Neural progenitor cell (in vitro differentiated cells): ENCODE data around the gene SDK1.

Source experiments
- EZH2 ChIP-seq: fragments of 200-600 bp; sonication (generic); IDR thresholded peaks from 2 replicates; pipeline ENCODE4 v1.6.1; 2017; ENCODE audit warnings: antibody characterized with exemption, mild to moderate bottlenecking, moderate library complexity
- EZH2phosphoT487 ChIP-seq: fragments of 200-600 bp; sonication (generic); IDR thresholded peaks from 2 replicates; pipeline ENCODE4 v1.6.1; 2017; ENCODE audit warnings: antibody characterized with exemption
- TF ChIP-seq, protein P1 (sequence below): fragments of 200-600 bp; sonication (generic); IDR thresholded peaks from 2 replicates; pipeline ENCODE4 v1.5.1; 2017; ENCODE audit warnings: antibody characterized with exemption, mild to moderate bottlenecking

DNA sequence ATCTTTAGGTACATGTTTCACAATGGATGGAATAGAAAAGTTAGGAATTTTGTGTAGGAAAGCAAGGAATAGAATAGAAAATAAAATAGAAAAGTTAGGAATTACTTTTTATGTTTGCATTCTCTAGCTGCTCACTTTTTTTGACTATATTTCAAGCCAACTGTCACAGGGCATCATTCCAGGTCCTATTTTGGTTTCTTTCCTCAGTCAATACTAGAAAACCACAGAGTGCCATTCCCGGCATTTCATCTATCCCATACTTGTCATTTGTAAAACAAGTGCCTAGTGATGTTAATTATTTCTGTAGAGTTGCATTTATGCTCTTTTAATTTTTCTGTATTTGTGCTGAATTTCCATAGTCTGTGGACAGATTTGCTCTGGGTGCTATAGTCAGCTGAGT lies 66.2 kb downstream of the SDK1 start:
- TF ChIP-seq, protein P1, sequence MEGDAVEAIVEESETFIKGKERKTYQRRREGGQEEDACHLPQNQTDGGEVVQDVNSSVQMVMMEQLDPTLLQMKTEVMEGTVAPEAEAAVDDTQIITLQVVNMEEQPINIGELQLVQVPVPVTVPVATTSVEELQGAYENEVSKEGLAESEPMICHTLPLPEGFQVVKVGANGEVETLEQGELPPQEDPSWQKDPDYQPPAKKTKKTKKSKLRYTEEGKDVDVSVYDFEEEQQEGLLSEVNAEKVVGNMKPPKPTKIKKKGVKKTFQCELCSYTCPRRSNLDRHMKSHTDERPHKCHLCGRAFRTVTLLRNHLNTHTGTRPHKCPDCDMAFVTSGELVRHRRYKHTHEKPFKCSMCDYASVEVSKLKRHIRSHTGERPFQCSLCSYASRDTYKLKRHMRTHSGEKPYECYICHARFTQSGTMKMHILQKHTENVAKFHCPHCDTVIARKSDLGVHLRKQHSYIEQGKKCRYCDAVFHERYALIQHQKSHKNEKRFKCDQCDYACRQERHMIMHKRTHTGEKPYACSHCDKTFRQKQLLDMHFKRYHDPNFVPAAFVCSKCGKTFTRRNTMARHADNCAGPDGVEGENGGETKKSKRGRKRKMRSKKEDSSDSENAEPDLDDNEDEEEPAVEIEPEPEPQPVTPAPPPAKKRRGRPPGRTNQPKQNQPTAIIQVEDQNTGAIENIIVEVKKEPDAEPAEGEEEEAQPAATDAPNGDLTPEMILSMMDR = no peak
- TF ChIP-seq EZH2 = no peak
- no peak for TF ChIP-seq EZH2phosphoT487
